ENCODE measurements around the gene GPNMB. TPM values are rescaled to one million over a fixed set of nuclear protein-coding genes. Genes with fewer than 3 reads are reported as not detected.

Gene GPNMB
- total RNA-seq, 4 donors from 2014 or later, result 48.1 to 136 (median 70.4) TPM

DNA sequence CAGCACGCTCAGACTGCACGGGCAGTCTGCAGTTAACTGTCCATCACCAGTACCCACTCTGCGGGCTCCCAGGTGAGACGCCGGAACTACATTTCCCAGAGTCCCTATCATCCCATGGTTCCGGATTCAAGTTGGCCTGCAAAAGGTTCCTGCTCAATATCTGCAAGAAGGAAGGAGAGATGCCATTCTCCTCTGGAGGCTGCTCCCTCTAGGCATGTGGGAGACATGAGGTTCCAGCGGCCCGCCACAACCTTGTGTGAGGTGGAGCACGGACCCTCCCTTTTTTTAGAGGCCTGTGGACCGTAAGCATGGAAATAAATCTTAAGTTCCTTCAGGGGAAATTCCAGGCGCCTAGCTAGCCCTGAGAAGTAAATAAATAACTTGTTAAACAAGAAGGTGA lies 35.0 kb upstream of the GPNMB start:
- Histone ChIP-seq H3K36me3 (no peaks in the 10 kb centered on the region), H3K27ac (no peak overlapping the region), H3K4me3 (no peak overlapping the region), H3K4me1 (no peaks in the 10 kb centered on the region), H3K27me3 (peaks cover 5% of the 10 kb centered on the region), H3K9me3 (no peaks in the 10 kb centered on the region)
- no peak for TF ChIP-seq POLR2AphosphoS5 (IDR thresholded peaks at IDR 0.05)
- no peak for TF ChIP-seq EP300 (IDR thresholded peaks at IDR 0.05)
- WGBS, 2 donors (ENCODE audit: low coverage in 1 of 2), result 74 to 75% methylated on average over 3 to 7 of the region's 11 CpGs
- no peak for ATAC-seq

- Histone ChIP-seq H3K4me1 (no peaks in the 10 kb centered on the region), H3K4me3 (no peak overlapping the region), H3K36me3 (no peaks in the 10 kb centered on the region), H3K9me3 (no peaks in the 10 kb centered on the region), H3K27ac (no peak overlapping the region), H3K27me3 (peaks cover 5% of the 10 kb centered on the region)
- TF ChIP-seq EP300 (IDR thresholded peaks at IDR 0.05) (no peak), POLR2AphosphoS5 (IDR thresholded peaks at IDR 0.05) (no peak), POLR2A (IDR thresholded peaks at IDR 0.05) (no peak)
- TF ChIP-seq, protein P1, sequence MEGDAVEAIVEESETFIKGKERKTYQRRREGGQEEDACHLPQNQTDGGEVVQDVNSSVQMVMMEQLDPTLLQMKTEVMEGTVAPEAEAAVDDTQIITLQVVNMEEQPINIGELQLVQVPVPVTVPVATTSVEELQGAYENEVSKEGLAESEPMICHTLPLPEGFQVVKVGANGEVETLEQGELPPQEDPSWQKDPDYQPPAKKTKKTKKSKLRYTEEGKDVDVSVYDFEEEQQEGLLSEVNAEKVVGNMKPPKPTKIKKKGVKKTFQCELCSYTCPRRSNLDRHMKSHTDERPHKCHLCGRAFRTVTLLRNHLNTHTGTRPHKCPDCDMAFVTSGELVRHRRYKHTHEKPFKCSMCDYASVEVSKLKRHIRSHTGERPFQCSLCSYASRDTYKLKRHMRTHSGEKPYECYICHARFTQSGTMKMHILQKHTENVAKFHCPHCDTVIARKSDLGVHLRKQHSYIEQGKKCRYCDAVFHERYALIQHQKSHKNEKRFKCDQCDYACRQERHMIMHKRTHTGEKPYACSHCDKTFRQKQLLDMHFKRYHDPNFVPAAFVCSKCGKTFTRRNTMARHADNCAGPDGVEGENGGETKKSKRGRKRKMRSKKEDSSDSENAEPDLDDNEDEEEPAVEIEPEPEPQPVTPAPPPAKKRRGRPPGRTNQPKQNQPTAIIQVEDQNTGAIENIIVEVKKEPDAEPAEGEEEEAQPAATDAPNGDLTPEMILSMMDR (IDR thresholded peaks at IDR 0.05), result no peak
- no peak for ATAC-seq
- 71 to 73% methylated on average over 1 to 2 of the region's 2 CpGs for WGBS, 2 donors (ENCODE audit: low coverage in 1 of 2)
Measured at GRCh38 chr7:23212395-23212794, 34.2 kb upstream of the GPNMB start.

- no peak for ATAC-seq
- Histone ChIP-seq H3K27me3 (peaks cover 5% of the 10 kb centered on the region), H3K4me1 (no peaks in the 10 kb centered on the region), H3K36me3 (no peaks in the 10 kb centered on the region), H3K27ac (no peak overlapping the region), H3K4me3 (no peak overlapping the region), H3K9me3 (no peaks in the 10 kb centered on the region)
- TF ChIP-seq POLR2A (IDR thresholded peaks at IDR 0.05) (no peak), POLR2AphosphoS5 (IDR thresholded peaks at IDR 0.05) (no peak), EP300 (IDR thresholded peaks at IDR 0.05) (no peak)
- TF ChIP-seq, protein P1 (IDR thresholded peaks at IDR 0.05), result no peak
- 83 to 100% methylated on average over 1 to 4 of the region's 4 CpGs for WGBS, 2 donors (ENCODE audit: low coverage in 1 of 2)
Measured at GRCh38 chr7:23212841-23213240, 33.7 kb upstream of the GPNMB start.

GRCh38 chr7:23213755-23214154 lies 32.8 kb upstream of the GPNMB start:
- H3K27ac ChIP-seq, result no peak overlapping the region
- no peak for ATAC-seq
- H3K9me3 ChIP-seq, result no peaks in the 10 kb centered on the region
- H3K27me3 ChIP-seq, result peaks cover 5% of the 10 kb centered on the region
- 95 to 99% methylated on average over 8 to 11 of the region's 11 CpGs for WGBS, 2 donors (ENCODE audit: low coverage in 1 of 2)
- no peaks in the 10 kb centered on the region for H3K36me3 ChIP-seq
- H3K4me3 ChIP-seq, result no peak overlapping the region
- H3K4me1 ChIP-seq, result no peaks in the 10 kb centered on the region
- TF ChIP-seq EP300 (IDR thresholded peaks at IDR 0.05) (no peak), POLR2AphosphoS5 (IDR thresholded peaks at IDR 0.05) (no peak), POLR2A (IDR thresholded peaks at IDR 0.05) (no peak)
- TF ChIP-seq, protein P1 (IDR thresholded peaks at IDR 0.05), result no peak

DNA sequence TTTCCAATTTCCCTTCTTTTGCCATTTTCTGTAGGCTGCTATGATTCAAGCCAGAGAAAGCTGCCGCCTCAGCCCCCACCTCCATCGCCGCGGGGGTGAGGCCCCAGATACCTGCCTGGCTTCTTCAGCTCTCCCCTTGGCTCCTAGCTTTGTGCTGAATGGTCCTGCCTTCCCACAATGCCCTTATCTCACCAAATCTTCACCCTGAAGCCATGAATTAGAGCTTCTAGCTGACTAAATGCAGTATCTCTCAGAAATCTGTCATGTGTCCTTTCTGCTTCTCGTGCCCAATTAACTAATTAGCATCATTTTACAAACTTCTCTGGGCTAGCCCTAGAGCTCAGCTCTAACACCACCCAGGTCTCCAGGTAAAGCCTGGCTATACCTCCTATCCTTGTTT lies 32.2 kb upstream of the GPNMB start:
- TF ChIP-seq POLR2AphosphoS5 (IDR thresholded peaks at IDR 0.05), result no peak
- TF ChIP-seq EP300 (IDR thresholded peaks at IDR 0.05), result no peak
- no peak for TF ChIP-seq POLR2A (IDR thresholded peaks at IDR 0.05)
- TF ChIP-seq, protein P1 (IDR thresholded peaks at IDR 0.05), result no peak
- ATAC-seq, result no peak
- H3K9me3 ChIP-seq, result no peaks in the 10 kb centered on the region
- WGBS, 2 donors (ENCODE audit: low coverage in 1 of 2), result 91 to 94% methylated on average over 5 of the region's 5 CpGs
- no peak overlapping the region for H3K27ac ChIP-seq
- peaks cover 5% of the 10 kb centered on the region for H3K27me3 ChIP-seq
- no peaks in the 10 kb centered on the region for H3K36me3 ChIP-seq
- no peak overlapping the region for H3K4me3 ChIP-seq
- no peaks in the 10 kb centered on the region for H3K4me1 ChIP-seq

Data from gastroesophageal sphincter (tissue), 4 donors.